ENCODE data around the gene NLRP7. TPM values are rescaled to one million over a fixed set of nuclear protein-coding genes. Genes with fewer than 3 reads are reported as not detected.
A peak's percentile ranks its signal among the peaks of the same experiment; 100 is the strongest.
"Not testable (repeated sequence)": the region's sequence is repeated elsewhere in the genome, so short reads cannot be mapped to it uniquely, and the experiment has no call there.

NLRP7 gene
- total RNA-seq, 2 experiments from 2014 or later: not detected

DNA sequence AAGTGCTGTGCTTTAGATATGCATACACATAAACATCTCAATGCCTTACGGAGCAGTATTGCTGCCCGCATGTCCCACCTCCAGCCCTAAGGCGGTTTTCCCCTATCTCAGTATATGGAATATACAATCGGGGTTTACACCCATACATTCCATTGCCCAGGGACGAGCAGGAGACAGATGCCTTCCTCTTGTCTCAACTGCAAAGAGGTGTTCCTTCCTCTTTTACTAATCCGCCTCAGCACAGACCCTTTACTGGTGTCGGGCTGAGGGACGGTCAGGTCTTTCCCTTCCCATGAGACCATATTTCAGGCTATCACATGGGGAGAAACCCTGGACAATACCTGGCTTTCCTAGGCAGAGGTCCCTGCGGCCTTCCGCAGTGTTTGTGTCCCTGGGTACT, 3.2 kb upstream of the NLRP7 start:
- intact Hi-C loops (cut with micrococcal nuclease); H3K4me3 Mint-ChIP-seq; H3K36me3 Mint-ChIP-seq (ENCODE audit: low read depth); H3K27me3 Mint-ChIP-seq (ENCODE audit: low read depth); CTCF ChIA-PET; H3K4me1 Mint-ChIP-seq (ENCODE audit: low read depth); DNase-seq; H3K27ac Mint-ChIP-seq; H3K9me3 Mint-ChIP-seq: not testable (repeated sequence)

- no peak for DNase-seq
- H3K4me3 Mint-ChIP-seq: no peak overlapping the region
- CTCF ChIA-PET: interaction anchor here (0.5 kb wide), 1 partner anchor 67 kb away, joined by 6 read pairs; no protein-coding TSS in a partner anchor
- H3K27ac Mint-ChIP-seq: no peak overlapping the region
- H3K9me3 Mint-ChIP-seq: no peaks in the 10 kb centered on the region
- no peaks in the 10 kb centered on the region for H3K36me3 Mint-ChIP-seq (ENCODE audit: low read depth)
- H3K4me1 Mint-ChIP-seq (ENCODE audit: low read depth): no peaks in the 10 kb centered on the region
- intact Hi-C loops (cut with micrococcal nuclease): no loop called here
- no peaks in the 10 kb centered on the region for H3K27me3 Mint-ChIP-seq (ENCODE audit: low read depth)
These were observed 2.1 kb upstream of the NLRP7 start for GRCh38 chr19:54949412-54949811.

DNA sequence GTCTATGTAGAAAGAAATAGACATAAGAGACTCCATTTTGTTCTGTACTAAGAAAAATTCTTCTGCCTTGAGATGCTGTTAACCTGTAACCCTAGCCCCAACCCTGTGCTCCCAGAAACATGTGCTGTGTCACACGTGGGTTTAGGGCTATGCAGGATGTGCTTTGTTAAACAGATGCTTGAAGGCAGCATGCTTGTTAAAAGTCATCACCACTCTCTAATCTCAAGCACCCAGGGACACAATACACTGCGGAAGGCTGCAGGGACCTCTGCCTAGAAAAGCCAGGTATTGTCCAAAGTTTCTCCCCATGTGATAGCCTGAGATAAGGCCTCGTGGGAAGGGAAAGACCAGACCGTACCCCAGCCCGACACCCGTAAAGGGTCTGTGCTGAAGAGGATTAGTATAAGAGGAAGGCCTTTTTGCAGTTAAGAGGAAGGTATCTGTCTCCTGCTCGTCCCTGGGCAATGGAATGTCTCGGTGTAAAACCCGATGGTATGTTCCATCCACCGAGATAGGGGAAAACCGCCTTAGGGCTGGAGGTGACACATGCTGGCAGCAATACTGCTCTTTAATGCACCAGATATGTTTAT, 3.5 kb downstream of the NLRP7 start:
- H3K27ac Mint-ChIP-seq; H3K27me3 Mint-ChIP-seq (ENCODE audit: low read depth); H3K4me3 Mint-ChIP-seq; H3K36me3 Mint-ChIP-seq (ENCODE audit: low read depth); intact Hi-C loops (cut with micrococcal nuclease); CTCF ChIA-PET; H3K9me3 Mint-ChIP-seq; H3K4me1 Mint-ChIP-seq (ENCODE audit: low read depth); DNase-seq: not testable (repeated sequence)

DNA sequence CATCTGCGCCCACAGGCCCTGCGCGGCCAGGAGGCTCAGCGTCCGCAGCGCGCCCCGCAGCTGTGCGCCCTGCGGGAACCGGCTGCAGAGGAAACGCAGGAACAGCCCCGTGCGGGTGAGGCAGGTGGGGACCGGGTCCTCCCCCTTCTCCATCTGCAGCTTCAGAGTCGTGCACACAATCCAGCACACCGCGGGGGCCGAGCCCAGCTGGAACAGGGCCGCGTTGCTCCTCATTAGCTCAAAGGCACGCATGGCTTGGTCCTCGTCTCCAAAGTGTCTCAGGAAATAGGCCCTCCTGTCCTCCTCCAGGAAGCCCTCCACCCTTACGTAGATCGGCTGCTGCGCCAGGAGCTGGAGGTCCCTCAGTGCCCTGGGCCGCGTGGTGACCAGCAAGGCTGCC, 7.8 kb downstream of the NLRP7 start:
- CTCF ChIA-PET; H3K4me1 Mint-ChIP-seq (ENCODE audit: low read depth); H3K27ac Mint-ChIP-seq; H3K4me3 Mint-ChIP-seq; H3K27me3 Mint-ChIP-seq (ENCODE audit: low read depth); DNase-seq; H3K36me3 Mint-ChIP-seq (ENCODE audit: low read depth); H3K9me3 Mint-ChIP-seq; intact Hi-C loops (cut with micrococcal nuclease): not testable (repeated sequence)

GRCh38 chr19:54938906-54939305, 8.4 kb downstream of the NLRP7 start:
- Mint-ChIP-seq H3K4me3 (no peak overlapping the region), H3K27ac (no peak overlapping the region), H3K27me3 (ENCODE audit: low read depth) (peaks cover 9% of the 10 kb centered on the region), H3K9me3 (no peaks in the 10 kb centered on the region), H3K36me3 (ENCODE audit: low read depth) (no peaks in the 10 kb centered on the region), H3K4me1 (ENCODE audit: low read depth) (peaks cover 3% of the 10 kb centered on the region)
- intact Hi-C loops (cut with micrococcal nuclease): no loop called here
- CTCF ChIA-PET: no interaction called here
- no peak for DNase-seq

- intact Hi-C loops (cut with micrococcal nuclease): no loop called here
- H3K36me3 Mint-ChIP-seq (ENCODE audit: low read depth): no peaks in the 10 kb centered on the region
- no peaks in the 10 kb centered on the region for H3K9me3 Mint-ChIP-seq
- no peak overlapping the region for H3K4me3 Mint-ChIP-seq
- peaks cover 9% of the 10 kb centered on the region for H3K27me3 Mint-ChIP-seq (ENCODE audit: low read depth)
- CTCF ChIA-PET: no interaction called here
- peaks cover 3% of the 10 kb centered on the region for H3K4me1 Mint-ChIP-seq (ENCODE audit: low read depth)
- no peak overlapping the region for H3K27ac Mint-ChIP-seq
- DNase-seq: peak; percentile 30
These were observed 9.4 kb downstream of the NLRP7 start for GRCh38 chr19:54937926-54938325.

DNA sequence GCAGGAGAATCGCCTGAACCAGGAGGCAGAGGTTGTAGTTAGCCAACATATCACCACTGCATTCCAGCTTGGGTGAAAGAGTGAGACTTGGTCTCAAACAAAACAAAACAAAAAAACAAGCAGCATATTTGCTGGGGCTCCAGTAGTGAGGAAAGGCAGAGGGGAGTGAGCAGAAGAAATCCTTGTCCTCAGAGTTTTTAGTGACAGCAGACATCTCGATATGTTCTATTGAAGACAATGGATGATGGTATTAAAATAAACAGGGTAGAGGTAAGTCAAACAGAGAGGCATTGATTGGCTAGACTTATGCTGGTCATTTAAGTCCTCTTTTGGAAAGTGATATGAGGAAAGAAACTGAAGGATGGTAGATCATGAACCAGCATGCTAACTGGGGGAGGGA, 19.0 kb downstream of the NLRP7 start:
- no peak overlapping the region for H3K27ac Mint-ChIP-seq

DNA sequence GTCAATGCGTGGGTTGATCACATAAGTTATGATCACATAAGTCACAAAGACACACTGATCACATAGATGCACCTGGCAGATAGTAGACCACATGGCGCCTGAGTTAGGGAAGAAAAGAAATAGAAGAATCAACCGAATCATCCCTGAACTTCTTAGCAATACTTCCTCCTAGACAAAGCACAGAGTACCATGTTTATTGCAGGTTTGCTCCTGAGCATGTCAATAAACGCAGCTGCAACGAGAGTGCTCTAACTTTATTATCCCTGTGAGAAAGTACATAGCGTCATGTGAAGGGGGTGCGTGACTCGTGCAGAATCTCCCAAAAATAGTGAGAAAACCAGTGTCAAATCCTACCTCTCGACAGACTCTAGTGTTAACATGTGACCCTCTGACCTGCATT, 24.1 kb downstream of the NLRP7 start:
- H3K9me3 Mint-ChIP-seq: peaks cover 7% of the 10 kb centered on the region
- no peak overlapping the region for H3K27ac Mint-ChIP-seq
- CTCF ChIA-PET: no interaction called here
- no peak for DNase-seq
- H3K27me3 Mint-ChIP-seq (ENCODE audit: low read depth): peaks cover 5% of the 10 kb centered on the region
- intact Hi-C loops (cut with micrococcal nuclease): no loop called here
- no peak overlapping the region for H3K4me3 Mint-ChIP-seq
- H3K36me3 Mint-ChIP-seq (ENCODE audit: low read depth): no peaks in the 10 kb centered on the region
- no peaks in the 10 kb centered on the region for H3K4me1 Mint-ChIP-seq (ENCODE audit: low read depth)

More for the DNA sequence above, 19.0 kb downstream of the NLRP7 start:
- Mint-ChIP-seq H3K9me3 (peaks cover 14% of the 10 kb centered on the region), H3K27me3 (ENCODE audit: low read depth) (no peaks in the 10 kb centered on the region), H3K4me3 (no peak overlapping the region), H3K4me1 (ENCODE audit: low read depth) (no peaks in the 10 kb centered on the region), H3K36me3 (ENCODE audit: low read depth) (no peaks in the 10 kb centered on the region)
- CTCF ChIA-PET: no interaction called here
- no peak for DNase-seq
- intact Hi-C loops (cut with micrococcal nuclease): no loop called here

DNA sequence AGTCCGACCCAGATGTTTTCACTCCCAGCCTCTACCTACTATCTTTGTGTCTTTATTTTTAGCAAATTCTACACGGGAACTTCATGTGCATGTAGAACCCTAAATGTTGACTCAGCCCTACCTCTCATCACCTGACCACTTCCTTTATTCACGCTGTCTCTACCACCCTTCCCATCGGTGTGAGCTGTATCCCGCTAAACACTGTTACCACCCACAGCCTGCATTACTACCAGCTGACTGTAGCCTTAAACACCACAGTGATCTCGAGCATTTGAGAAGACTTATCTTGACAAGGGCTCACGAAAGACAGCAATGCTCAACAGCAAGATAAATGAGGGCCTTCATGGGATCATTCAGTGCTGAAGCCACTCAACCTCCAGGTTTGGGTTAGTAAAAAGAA, 26.2 kb downstream of the NLRP7 start:
- intact Hi-C loops (cut with micrococcal nuclease): no loop called here
- H3K36me3 Mint-ChIP-seq (ENCODE audit: low read depth): no peaks in the 10 kb centered on the region
- CTCF ChIA-PET: no interaction called here
- DNase-seq: no peak
- peaks cover 2% of the 10 kb centered on the region for H3K9me3 Mint-ChIP-seq
- no peak overlapping the region for H3K4me3 Mint-ChIP-seq
- no peak overlapping the region for H3K27ac Mint-ChIP-seq
- H3K4me1 Mint-ChIP-seq (ENCODE audit: low read depth): no peaks in the 10 kb centered on the region
- peaks cover 5% of the 10 kb centered on the region for H3K27me3 Mint-ChIP-seq (ENCODE audit: low read depth)

- H3K4me1 Mint-ChIP-seq (ENCODE audit: low read depth); H3K4me3 Mint-ChIP-seq; H3K27ac Mint-ChIP-seq; intact Hi-C loops (cut with micrococcal nuclease); H3K9me3 Mint-ChIP-seq; H3K36me3 Mint-ChIP-seq (ENCODE audit: low read depth); H3K27me3 Mint-ChIP-seq (ENCODE audit: low read depth): not testable (repeated sequence)
- DNase-seq: peak; percentile 10
- CTCF ChIA-PET: interaction anchor here (1.2 kb wide), 1 partner anchor 39 kb away, joined by 4 read pairs; no protein-coding TSS in a partner anchor
These were observed 27.4 kb downstream of the NLRP7 start for GRCh38 chr19:54919646-54920563.

- CTCF ChIA-PET: interaction anchor here (0.7 kb wide), 1 partner anchor 634 kb away, joined by 3 read pairs; no protein-coding TSS in a partner anchor
- Mint-ChIP-seq H3K27ac (no peak overlapping the region), H3K4me1 (ENCODE audit: low read depth) (no peaks in the 10 kb centered on the region), H3K9me3 (no peaks in the 10 kb centered on the region), H3K4me3 (no peak overlapping the region), H3K36me3 (ENCODE audit: low read depth) (no peaks in the 10 kb centered on the region), H3K27me3 (ENCODE audit: low read depth) (peaks cover 5% of the 10 kb centered on the region)
- no peak for DNase-seq
- intact Hi-C loops (cut with micrococcal nuclease): no loop called here
These were observed 28.8 kb downstream of the NLRP7 start for GRCh38 chr19:54918499-54918898.

DNA sequence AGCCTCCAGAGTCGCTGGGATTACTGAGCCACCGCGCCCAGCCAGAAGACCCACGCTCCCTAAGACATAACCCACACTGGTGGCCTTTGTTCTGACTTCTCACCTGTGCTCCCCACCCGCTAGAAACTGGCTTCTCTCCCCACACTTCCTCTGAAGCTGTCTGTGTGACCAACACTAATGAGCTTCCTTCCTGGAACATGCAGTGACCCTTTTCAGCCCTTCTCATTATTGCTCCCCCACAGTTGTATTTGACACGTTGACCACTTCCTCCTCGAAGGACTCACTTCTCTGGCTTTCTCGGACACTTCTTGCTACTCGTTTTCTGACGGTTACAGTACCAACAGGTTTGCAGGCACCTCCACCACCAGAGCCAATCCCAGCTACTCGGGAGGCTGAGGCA, 30.5 kb downstream of the NLRP7 start:
- Mint-ChIP-seq H3K27ac (no peak overlapping the region), H3K4me1 (ENCODE audit: low read depth) (no peaks in the 10 kb centered on the region), H3K27me3 (ENCODE audit: low read depth) (peaks cover 9% of the 10 kb centered on the region), H3K9me3 (no peaks in the 10 kb centered on the region), H3K36me3 (ENCODE audit: low read depth) (peaks cover 1% of the 10 kb centered on the region), H3K4me3 (no peak overlapping the region)
- DNase-seq: no peak
- CTCF ChIA-PET: interaction anchor here (0.6 kb wide), 1 partner anchor 242 kb away, joined by 4 read pairs; no protein-coding TSS in a partner anchor
- intact Hi-C loops (cut with micrococcal nuclease): no loop called here

- H3K4me1 Mint-ChIP-seq (ENCODE audit: low read depth); CTCF ChIA-PET; H3K4me3 Mint-ChIP-seq; H3K27ac Mint-ChIP-seq; intact Hi-C loops (cut with micrococcal nuclease); H3K36me3 Mint-ChIP-seq (ENCODE audit: low read depth); DNase-seq; H3K9me3 Mint-ChIP-seq: not testable (repeated sequence)
- peaks cover 13% of the 10 kb centered on the region for H3K27me3 Mint-ChIP-seq (ENCODE audit: low read depth)
These were observed 39.4 kb downstream of the NLRP7 start for GRCh38 chr19:54907899-54908298.

Measured in activated naive CD4-positive, alpha-beta T cell treated with anti-CD3 and anti-CD28 coated beads for 36 hours (primary cell).